ENCODE measurements around the gene NMNAT2.

DNA sequence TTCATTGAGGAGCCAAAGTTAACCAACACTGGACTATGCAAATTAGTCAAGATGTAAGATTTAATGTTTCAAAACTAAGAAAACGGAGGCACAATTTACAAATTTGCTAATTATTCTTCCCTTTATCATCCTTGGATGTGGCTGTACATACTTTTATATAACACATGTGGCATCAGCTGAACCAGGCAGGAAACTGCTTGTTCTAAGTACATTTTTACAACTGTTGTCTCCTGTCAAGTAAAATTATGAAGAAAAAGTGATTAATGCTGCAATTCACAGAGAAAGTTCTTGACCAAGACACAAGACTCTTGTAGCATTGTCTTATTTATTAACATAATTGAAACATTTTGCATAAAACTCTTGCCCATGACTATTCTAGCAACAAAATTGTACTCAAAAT lies 170.2 kb downstream of the NMNAT2 start:
- TF ChIP-seq, protein P1, sequence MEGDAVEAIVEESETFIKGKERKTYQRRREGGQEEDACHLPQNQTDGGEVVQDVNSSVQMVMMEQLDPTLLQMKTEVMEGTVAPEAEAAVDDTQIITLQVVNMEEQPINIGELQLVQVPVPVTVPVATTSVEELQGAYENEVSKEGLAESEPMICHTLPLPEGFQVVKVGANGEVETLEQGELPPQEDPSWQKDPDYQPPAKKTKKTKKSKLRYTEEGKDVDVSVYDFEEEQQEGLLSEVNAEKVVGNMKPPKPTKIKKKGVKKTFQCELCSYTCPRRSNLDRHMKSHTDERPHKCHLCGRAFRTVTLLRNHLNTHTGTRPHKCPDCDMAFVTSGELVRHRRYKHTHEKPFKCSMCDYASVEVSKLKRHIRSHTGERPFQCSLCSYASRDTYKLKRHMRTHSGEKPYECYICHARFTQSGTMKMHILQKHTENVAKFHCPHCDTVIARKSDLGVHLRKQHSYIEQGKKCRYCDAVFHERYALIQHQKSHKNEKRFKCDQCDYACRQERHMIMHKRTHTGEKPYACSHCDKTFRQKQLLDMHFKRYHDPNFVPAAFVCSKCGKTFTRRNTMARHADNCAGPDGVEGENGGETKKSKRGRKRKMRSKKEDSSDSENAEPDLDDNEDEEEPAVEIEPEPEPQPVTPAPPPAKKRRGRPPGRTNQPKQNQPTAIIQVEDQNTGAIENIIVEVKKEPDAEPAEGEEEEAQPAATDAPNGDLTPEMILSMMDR (IDR thresholded peaks at IDR 0.05 in 2 of 3, conservative IDR thresholded peaks at IDR 0.05 in 1 of 3; ENCODE audit: control insufficient read depth in 2 of 3, extremely low read depth in 1 of 3, insufficient read depth in 1 of 3, low read depth in 3 of 3, low read length in 3 of 3), result no peak
- TF ChIP-seq RFX5 (IDR thresholded peaks at IDR 0.05; ENCODE audit: low read depth, low read length), result no peak
- TF ChIP-seq, protein P2, sequence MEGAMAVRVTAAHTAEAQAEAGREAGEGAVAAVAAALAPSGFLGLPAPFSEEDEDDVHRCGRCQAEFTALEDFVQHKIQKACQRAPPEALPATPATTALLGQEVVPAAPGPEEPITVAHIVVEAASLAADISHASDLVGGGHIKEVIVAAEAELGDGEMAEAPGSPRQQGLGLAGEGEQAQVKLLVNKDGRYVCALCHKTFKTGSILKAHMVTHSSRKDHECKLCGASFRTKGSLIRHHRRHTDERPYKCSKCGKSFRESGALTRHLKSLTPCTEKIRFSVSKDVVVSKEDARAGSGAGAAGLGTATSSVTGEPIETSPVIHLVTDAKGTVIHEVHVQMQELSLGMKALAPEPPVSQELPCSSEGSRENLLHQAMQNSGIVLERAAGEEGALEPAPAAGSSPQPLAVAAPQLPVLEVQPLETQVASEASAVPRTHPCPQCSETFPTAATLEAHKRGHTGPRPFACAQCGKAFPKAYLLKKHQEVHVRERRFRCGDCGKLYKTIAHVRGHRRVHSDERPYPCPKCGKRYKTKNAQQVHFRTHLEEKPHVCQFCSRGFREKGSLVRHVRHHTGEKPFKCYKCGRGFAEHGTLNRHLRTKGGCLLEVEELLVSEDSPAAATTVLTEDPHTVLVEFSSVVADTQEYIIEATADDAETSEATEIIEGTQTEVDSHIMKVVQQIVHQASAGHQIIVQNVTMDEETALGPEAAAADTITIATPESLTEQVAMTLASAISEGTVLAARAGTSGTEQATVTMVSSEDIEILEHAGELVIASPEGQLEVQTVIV (IDR thresholded peaks at IDR 0.05; ENCODE audit: borderline replicate concordance, partially characterized antibody), result no peak
- no peak for TF ChIP-seq SP1 (IDR thresholded peaks at IDR 0.05; ENCODE audit: low read depth, low read length)
- TF ChIP-seq, protein P3, sequence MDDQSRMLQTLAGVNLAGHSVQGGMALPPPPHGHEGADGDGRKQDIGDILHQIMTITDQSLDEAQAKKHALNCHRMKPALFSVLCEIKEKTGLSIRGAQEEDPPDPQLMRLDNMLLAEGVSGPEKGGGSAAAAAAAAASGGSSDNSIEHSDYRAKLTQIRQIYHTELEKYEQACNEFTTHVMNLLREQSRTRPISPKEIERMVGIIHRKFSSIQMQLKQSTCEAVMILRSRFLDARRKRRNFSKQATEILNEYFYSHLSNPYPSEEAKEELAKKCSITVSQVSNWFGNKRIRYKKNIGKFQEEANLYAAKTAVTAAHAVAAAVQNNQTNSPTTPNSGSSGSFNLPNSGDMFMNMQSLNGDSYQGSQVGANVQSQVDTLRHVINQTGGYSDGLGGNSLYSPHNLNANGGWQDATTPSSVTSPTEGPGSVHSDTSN (IDR thresholded peaks at IDR 0.05; ENCODE audit: insufficient replicate concordance, low read depth, low read length), result no peak
- no peak for TF ChIP-seq JUNB (IDR thresholded peaks at IDR 0.05)
- TF ChIP-seq TCF12 (IDR thresholded peaks at IDR 0.05; ENCODE audit: low read depth, low read length), result no peak
- TF ChIP-seq POLR2A (IDR thresholded peaks at IDR 0.05; ENCODE audit: low read depth, low read length), result no peak
- TF ChIP-seq CREB1 (IDR thresholded peaks at IDR 0.05; ENCODE audit: low read depth), result no peak
- TF ChIP-seq, protein P4, sequence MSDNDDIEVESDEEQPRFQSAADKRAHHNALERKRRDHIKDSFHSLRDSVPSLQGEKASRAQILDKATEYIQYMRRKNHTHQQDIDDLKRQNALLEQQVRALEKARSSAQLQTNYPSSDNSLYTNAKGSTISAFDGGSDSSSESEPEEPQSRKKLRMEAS (IDR thresholded peaks at IDR 0.05; ENCODE audit: low read depth, low read length), result no peak
- no peak for TF ChIP-seq NFYB (IDR thresholded peaks at IDR 0.05; ENCODE audit: insufficient read depth, low read depth, low read length)
- TF ChIP-seq CBFB (IDR thresholded peaks at IDR 0.05; ENCODE audit: low read depth), result no peak
- no peak for TF ChIP-seq RBBP5 (conservative IDR thresholded peaks at IDR 0.05)
- TF ChIP-seq EZH2 (IDR thresholded peaks at IDR 0.05; ENCODE audit: borderline replicate concordance, control insufficient read depth, low read depth, low read length), result no peak

Measured in GM12878 (cell line).